ENCODE data around the gene ERC2.

ERC2 gene

DNA sequence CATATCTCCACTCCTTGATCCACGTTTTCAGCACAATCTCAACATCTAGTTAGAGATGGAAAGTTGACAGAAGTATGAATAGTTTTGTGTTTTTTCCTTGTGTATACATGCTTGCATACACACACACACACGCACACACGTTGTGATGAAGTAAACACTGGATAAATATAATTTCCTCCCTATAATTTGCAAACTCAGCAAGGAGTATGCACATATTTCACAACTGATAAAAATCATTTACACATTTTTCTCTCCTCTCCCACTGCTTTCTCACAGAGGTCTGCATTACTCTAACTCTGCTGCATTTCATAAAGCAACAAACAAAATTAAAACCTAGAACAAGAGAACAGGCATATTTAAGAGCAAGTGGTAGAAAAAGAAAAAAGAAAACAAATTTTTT, 320.9 kb downstream of the ERC2 start:
- no peaks in the 10 kb centered on the region for H3K36me3 ChIP-seq (ENCODE audit: insufficient read depth, low read length)
- H3K27ac ChIP-seq (ENCODE audit: low read depth, low read length, poor library complexity, severe bottlenecking) = no peak overlapping the region
- H3K27me3 ChIP-seq (ENCODE audit: insufficient read depth, low read length) = no peaks in the 10 kb centered on the region
- no peaks in the 10 kb centered on the region for H3F3A ChIP-seq (ENCODE audit: insufficient read depth, low read length)
- no peaks in the 10 kb centered on the region for H3K9me2 ChIP-seq (ENCODE audit: low read depth, low read length)
- H2AFZ ChIP-seq (ENCODE audit: low read length) = no peak overlapping the region
- TF ChIP-seq EZH2 (IDR thresholded peaks at IDR 0.05; ENCODE audit: borderline replicate concordance, low read length) = no peak
- TF ChIP-seq, protein P1, sequence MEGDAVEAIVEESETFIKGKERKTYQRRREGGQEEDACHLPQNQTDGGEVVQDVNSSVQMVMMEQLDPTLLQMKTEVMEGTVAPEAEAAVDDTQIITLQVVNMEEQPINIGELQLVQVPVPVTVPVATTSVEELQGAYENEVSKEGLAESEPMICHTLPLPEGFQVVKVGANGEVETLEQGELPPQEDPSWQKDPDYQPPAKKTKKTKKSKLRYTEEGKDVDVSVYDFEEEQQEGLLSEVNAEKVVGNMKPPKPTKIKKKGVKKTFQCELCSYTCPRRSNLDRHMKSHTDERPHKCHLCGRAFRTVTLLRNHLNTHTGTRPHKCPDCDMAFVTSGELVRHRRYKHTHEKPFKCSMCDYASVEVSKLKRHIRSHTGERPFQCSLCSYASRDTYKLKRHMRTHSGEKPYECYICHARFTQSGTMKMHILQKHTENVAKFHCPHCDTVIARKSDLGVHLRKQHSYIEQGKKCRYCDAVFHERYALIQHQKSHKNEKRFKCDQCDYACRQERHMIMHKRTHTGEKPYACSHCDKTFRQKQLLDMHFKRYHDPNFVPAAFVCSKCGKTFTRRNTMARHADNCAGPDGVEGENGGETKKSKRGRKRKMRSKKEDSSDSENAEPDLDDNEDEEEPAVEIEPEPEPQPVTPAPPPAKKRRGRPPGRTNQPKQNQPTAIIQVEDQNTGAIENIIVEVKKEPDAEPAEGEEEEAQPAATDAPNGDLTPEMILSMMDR (IDR thresholded peaks at IDR 0.05; ENCODE audit: low read length) = no peak
- H3K79me2 ChIP-seq (ENCODE audit: insufficient read depth, low read length) = no peaks in the 10 kb centered on the region
- H3K9ac ChIP-seq (ENCODE audit: low read length) = no peak overlapping the region
- no peaks in the 10 kb centered on the region for H3K4me1 ChIP-seq (ENCODE audit: insufficient read depth, low read length, severe bottlenecking)
- no peaks in the 10 kb centered on the region for H3K9me3 ChIP-seq (ENCODE audit: low read length)
- no peak overlapping the region for H3K4me3 ChIP-seq (ENCODE audit: low read depth, low read length, poor library complexity, severe bottlenecking)
- H4K20me1 ChIP-seq (ENCODE audit: insufficient read depth, low read length) = no peaks in the 10 kb centered on the region
- no peak overlapping the region for H3K4me2 ChIP-seq (ENCODE audit: low read length)

DNA sequence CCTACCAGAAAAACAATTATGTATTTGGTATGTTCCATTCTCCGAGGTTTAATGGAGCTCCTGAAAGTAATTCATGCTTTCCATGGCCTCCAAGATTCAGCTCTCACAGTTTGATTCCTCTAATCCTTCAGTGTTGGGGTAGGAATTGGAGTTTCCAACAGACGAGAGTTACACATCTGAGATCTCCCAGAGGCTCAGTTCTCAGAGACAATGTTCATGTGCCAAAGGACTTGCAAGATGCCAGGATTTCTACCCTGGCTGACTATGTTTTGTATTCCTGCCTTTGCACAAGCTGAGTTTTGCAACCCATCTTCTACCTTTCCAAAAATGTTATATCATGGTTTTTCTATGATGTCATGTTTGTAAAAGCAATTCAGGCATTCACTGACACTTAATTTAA, 322.9 kb downstream of the ERC2 start:
- no peak for TF ChIP-seq EZH2 (IDR thresholded peaks at IDR 0.05; ENCODE audit: borderline replicate concordance, low read length)
- TF ChIP-seq, protein P1 (IDR thresholded peaks at IDR 0.05; ENCODE audit: low read length) = no peak
- Histone ChIP-seq H3K36me3 (ENCODE audit: insufficient read depth, low read length) (no peaks in the 10 kb centered on the region), H3K27me3 (ENCODE audit: insufficient read depth, low read length) (no peaks in the 10 kb centered on the region), H3K9ac (ENCODE audit: low read length) (no peak overlapping the region), H4K20me1 (ENCODE audit: insufficient read depth, low read length) (no peaks in the 10 kb centered on the region), H3K4me3 (ENCODE audit: low read depth, low read length, poor library complexity, severe bottlenecking) (no peak overlapping the region), H3F3A (ENCODE audit: insufficient read depth, low read length) (no peaks in the 10 kb centered on the region), H3K27ac (ENCODE audit: low read depth, low read length, poor library complexity, severe bottlenecking) (no peak overlapping the region), H3K79me2 (ENCODE audit: insufficient read depth, low read length) (no peaks in the 10 kb centered on the region), H3K4me1 (ENCODE audit: insufficient read depth, low read length, severe bottlenecking) (no peaks in the 10 kb centered on the region), H3K4me2 (ENCODE audit: low read length) (no peak overlapping the region), H3K9me2 (ENCODE audit: low read depth, low read length) (no peaks in the 10 kb centered on the region), H2AFZ (ENCODE audit: low read length) (no peak overlapping the region), H3K9me3 (ENCODE audit: low read length) (no peaks in the 10 kb centered on the region)

DNA sequence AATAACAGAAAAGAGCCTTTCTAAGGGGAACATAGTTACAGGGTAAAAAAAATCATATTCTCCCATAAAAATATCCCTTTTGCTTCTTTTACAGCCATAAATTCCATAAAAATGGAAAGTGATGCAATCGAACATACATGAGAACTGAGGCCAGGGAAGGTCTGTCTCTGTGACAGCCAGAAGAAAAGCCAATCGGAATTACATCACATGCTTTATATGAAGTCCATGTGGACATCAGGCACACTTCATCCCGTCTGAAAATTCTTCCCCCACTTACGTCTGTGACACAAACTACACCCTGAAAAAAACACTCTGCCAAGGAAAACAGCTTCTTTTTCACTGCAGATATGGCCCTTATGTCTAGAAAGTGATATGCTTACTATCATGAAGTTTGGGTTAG, 323.5 kb downstream of the ERC2 start:
- no peak overlapping the region for H3K4me3 ChIP-seq (ENCODE audit: low read depth, low read length, poor library complexity, severe bottlenecking)
- H3K27me3 ChIP-seq (ENCODE audit: insufficient read depth, low read length) = no peaks in the 10 kb centered on the region
- no peaks in the 10 kb centered on the region for H4K20me1 ChIP-seq (ENCODE audit: insufficient read depth, low read length)
- H3K36me3 ChIP-seq (ENCODE audit: insufficient read depth, low read length) = no peaks in the 10 kb centered on the region
- no peaks in the 10 kb centered on the region for H3K79me2 ChIP-seq (ENCODE audit: insufficient read depth, low read length)
- no peaks in the 10 kb centered on the region for H3F3A ChIP-seq (ENCODE audit: insufficient read depth, low read length)
- H3K9me2 ChIP-seq (ENCODE audit: low read depth, low read length) = no peaks in the 10 kb centered on the region
- TF ChIP-seq EZH2 (IDR thresholded peaks at IDR 0.05; ENCODE audit: borderline replicate concordance, low read length) = no peak
- TF ChIP-seq, protein P1 (IDR thresholded peaks at IDR 0.05; ENCODE audit: low read length) = no peak
- no peaks in the 10 kb centered on the region for H3K4me1 ChIP-seq (ENCODE audit: insufficient read depth, low read length, severe bottlenecking)
- no peak overlapping the region for H2AFZ ChIP-seq (ENCODE audit: low read length)
- H3K9me3 ChIP-seq (ENCODE audit: low read length) = no peaks in the 10 kb centered on the region
- no peak overlapping the region for H3K27ac ChIP-seq (ENCODE audit: low read depth, low read length, poor library complexity, severe bottlenecking)
- H3K9ac ChIP-seq (ENCODE audit: low read length) = no peak overlapping the region
- H3K4me2 ChIP-seq (ENCODE audit: low read length) = no peak overlapping the region
